ENCODE results near the gene SNX11.
"Not testable (repeated sequence)": the region's sequence is repeated elsewhere in the genome, so short reads cannot be mapped to it uniquely, and the experiment has no call there.

The SNX11 gene

DNA sequence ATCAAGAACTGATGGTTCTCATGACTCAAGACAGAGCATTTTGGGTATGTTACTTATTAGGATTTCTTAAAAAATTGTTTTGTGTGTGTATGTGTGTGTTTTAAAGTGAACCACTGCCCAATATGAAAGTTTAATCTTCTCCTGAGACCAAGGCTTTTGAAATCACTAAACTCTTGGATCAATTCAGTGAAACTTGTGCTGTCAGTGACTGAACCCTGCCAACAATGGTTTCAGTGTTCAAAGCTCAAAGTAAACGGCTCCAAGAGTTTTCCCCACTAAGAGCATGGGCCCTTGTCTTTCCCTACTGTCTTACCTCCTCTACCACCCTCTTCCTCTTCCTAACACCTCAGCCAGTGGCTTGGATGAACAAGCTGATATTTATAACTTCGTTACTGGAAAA, 37.4 kb upstream of the SNX11 start:
- no peak for DNase-seq
- H3K9me3 Mint-ChIP-seq, result no peaks in the 10 kb centered on the region
- H3K4me3 Mint-ChIP-seq, result no peak overlapping the region
- H3K4me1 Mint-ChIP-seq, result peaks cover 15% of the 10 kb centered on the region
- peaks cover 66% of the 10 kb centered on the region for H3K36me3 Mint-ChIP-seq (ENCODE audit: low read depth)
- H3K27ac Mint-ChIP-seq, result peak overlapping the region; percentile 78
- no peaks in the 10 kb centered on the region for H3K27me3 Mint-ChIP-seq (ENCODE audit: low read depth, poor library complexity)
- TF ChIP-seq CTCF (IDR thresholded peaks at IDR 0.05), result no peak

GRCh38 chr17:48071654-48072053, 35.9 kb upstream of the SNX11 start:
- Mint-ChIP-seq H3K9me3 (no peaks in the 10 kb centered on the region), H3K4me3 (no peak overlapping the region), H3K4me1 (peaks cover 11% of the 10 kb centered on the region), H3K27ac (no peak overlapping the region), H3K27me3 (ENCODE audit: low read depth, poor library complexity) (peaks cover 3% of the 10 kb centered on the region), H3K36me3 (ENCODE audit: low read depth) (peaks cover 65% of the 10 kb centered on the region)
- DNase-seq, result no peak
- no peak for TF ChIP-seq CTCF (IDR thresholded peaks at IDR 0.05)

DNA sequence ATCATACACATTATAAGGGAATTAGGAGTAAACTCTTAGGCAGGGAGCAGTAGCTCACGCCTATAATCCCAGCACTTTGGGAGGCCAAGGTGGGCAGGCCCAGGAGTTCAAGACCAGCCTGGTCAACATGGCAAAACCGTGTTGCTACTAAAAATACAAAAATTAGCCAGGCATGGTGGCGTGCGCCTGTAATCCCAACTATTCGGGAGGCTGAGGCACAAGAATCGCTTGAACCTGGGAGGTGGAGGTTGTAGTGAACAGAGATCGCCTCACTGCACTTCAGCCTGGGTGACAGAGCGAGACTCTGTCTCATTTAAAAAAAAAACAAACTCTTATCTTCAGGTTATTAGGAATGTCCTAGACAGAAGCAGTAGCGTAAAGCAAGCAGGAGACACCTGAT, 34.8 kb upstream of the SNX11 start:
- H3K36me3 Mint-ChIP-seq (ENCODE audit: low read depth), result peaks cover 60% of the 10 kb centered on the region
- DNase-seq; H3K9me3 Mint-ChIP-seq; H3K4me3 Mint-ChIP-seq; H3K27me3 Mint-ChIP-seq (ENCODE audit: low read depth, poor library complexity); H3K4me1 Mint-ChIP-seq; H3K27ac Mint-ChIP-seq: not testable (repeated sequence)

GRCh38 chr17:48073566-48074094, 33.9 kb upstream of the SNX11 start:
- H3K36me3 Mint-ChIP-seq (ENCODE audit: low read depth), result peaks cover 54% of the 10 kb centered on the region
- H3K4me3 Mint-ChIP-seq; H3K27me3 Mint-ChIP-seq (ENCODE audit: low read depth, poor library complexity); DNase-seq; H3K27ac Mint-ChIP-seq; H3K9me3 Mint-ChIP-seq; H3K4me1 Mint-ChIP-seq: not testable (repeated sequence)

DNA sequence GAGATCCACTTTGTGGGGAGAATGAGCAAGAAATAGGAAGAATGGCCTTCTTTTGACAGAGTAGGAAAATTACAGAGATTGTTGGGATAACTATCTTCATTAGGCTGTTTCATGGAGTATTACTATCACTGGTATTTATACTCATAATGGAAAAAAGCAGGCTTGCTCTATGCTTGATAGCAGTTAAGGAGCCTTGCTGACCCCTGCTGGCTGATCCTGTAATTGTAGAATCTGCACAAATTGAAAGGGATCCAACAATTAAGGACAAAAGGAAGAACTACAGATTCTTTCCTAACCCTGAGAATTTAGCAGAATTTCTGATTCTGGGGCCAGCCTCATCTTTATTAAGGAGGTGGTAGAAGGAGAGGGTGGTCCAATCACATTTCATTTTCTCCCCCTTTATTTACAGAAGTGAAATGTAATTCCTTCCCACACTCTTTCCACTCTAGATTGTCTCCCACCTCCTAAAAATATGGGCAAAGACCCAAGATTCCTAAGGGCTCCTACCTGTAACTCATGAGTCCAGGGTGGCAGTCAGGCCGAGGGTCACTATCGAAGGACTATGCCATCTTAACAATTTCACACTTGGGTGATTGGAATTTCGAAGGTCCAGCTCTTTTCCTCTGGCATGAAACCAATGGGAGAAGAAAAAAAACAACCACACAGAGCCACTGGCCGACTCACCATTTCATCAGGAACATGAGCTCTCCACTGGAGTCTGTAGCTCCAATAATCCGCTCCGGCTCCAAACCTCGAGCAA, 33.1 kb upstream of the SNX11 start:
- TF ChIP-seq CTCF (IDR thresholded peaks at IDR 0.05), result peak; percentile 78
- H3K27me3 Mint-ChIP-seq (ENCODE audit: low read depth, poor library complexity), result peaks cover 3% of the 10 kb centered on the region
- H3K36me3 Mint-ChIP-seq (ENCODE audit: low read depth), result peaks cover 48% of the 10 kb centered on the region
- DNase-seq, result peak; percentile 75
- H3K9me3 Mint-ChIP-seq, result no peaks in the 10 kb centered on the region
- no peak overlapping the region for H3K4me3 Mint-ChIP-seq
- peaks cover 9% of the 10 kb centered on the region for H3K4me1 Mint-ChIP-seq
- H3K27ac Mint-ChIP-seq, result peak overlapping the region; percentile 88

DNA sequence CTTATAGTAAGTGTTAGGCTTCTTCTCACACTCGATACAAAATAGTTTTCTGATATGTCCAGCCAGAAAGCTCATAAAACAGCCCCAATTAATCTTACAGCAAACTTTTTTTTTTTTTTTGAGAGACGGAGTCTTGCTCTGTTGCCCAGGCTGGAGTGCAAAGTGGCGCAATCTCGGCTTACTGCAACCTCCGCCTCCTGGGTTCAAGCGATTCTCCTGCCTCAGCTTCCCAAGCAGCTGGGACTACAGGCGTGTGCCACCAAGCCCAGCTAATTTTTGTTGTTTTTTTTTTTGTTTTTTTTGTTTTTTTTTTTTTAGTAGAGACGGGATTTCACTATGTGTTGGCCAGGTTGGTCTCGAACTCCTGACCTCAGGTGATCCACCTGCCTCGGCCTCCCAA, 30.4 kb upstream of the SNX11 start:
- not testable (repeated sequence) for DNase-seq; H3K4me3 Mint-ChIP-seq; H3K4me1 Mint-ChIP-seq; H3K9me3 Mint-ChIP-seq; H3K27me3 Mint-ChIP-seq (ENCODE audit: low read depth, poor library complexity)
- peaks cover 38% of the 10 kb centered on the region for H3K36me3 Mint-ChIP-seq (ENCODE audit: low read depth)
- H3K27ac Mint-ChIP-seq, result peak overlapping the region; percentile 27

- H3K36me3 Mint-ChIP-seq (ENCODE audit: low read depth), result peaks cover 21% of the 10 kb centered on the region
- peak overlapping the region; percentile 80 for H3K27ac Mint-ChIP-seq
- no peaks in the 10 kb centered on the region for H3K27me3 Mint-ChIP-seq (ENCODE audit: low read depth, poor library complexity)
Observed at GRCh38 chr17:48081858-48082257, 25.7 kb upstream of the SNX11 start.

More at GRCh38 chr17:48081858-48082257, 25.7 kb upstream of the SNX11 start:
- no peak for TF ChIP-seq CTCF (IDR thresholded peaks at IDR 0.05)
- no peaks in the 10 kb centered on the region for H3K9me3 Mint-ChIP-seq
- DNase-seq, result no peak
- peaks cover 15% of the 10 kb centered on the region for H3K4me1 Mint-ChIP-seq
- H3K4me3 Mint-ChIP-seq, result no peak overlapping the region
